Cardiac septum (tissue), 1 donor: ENCODE measurements around the gene IGFBPL1. TPM values are rescaled to one million over a fixed set of nuclear protein-coding genes. Genes with fewer than 3 reads are reported as not detected.
"Not testable (repeated sequence)": the region's sequence is repeated elsewhere in the genome, so short reads cannot be mapped to it uniquely, and the experiment has no call there.

Experiments used
- DNase-seq: peaks from one replicate; pipeline ENCODE4 v3.0.0-alpha.2; 2020; ENCODE audit warnings: low spot score
- intact Hi-C: fragments of 100-400 bp; cut with DNase I; formaldehyde crosslinking; loops from one replicate; pipeline ENCODE4 v1.14.0; 2022
- long read RNA-seq: library from polyadenylated mRNA; unstranded; transcript quantifications from one replicate; pipeline ENCODE4 v2.0.0, GENCODE V29; 2021
- total RNA-seq: library from RNA; stranded (reverse); fragmentation: NEBNext Ultra II Directional; extraction: Animal tissue kit (Norgen Biotek cat#: 25700); gene quantifications from one replicate; pipeline ENCODE4 v1.2.1, GENCODE V29; 2021
- donor health status: DM: no; HTN: no; CAD: no.

IGFBPL1 gene, protein sequence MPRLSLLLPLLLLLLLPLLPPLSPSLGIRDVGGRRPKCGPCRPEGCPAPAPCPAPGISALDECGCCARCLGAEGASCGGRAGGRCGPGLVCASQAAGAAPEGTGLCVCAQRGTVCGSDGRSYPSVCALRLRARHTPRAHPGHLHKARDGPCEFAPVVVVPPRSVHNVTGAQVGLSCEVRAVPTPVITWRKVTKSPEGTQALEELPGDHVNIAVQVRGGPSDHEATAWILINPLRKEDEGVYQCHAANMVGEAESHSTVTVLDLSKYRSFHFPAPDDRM
- 0.30 TPM for total RNA-seq
- long read RNA-seq: 0 reads

DNA sequence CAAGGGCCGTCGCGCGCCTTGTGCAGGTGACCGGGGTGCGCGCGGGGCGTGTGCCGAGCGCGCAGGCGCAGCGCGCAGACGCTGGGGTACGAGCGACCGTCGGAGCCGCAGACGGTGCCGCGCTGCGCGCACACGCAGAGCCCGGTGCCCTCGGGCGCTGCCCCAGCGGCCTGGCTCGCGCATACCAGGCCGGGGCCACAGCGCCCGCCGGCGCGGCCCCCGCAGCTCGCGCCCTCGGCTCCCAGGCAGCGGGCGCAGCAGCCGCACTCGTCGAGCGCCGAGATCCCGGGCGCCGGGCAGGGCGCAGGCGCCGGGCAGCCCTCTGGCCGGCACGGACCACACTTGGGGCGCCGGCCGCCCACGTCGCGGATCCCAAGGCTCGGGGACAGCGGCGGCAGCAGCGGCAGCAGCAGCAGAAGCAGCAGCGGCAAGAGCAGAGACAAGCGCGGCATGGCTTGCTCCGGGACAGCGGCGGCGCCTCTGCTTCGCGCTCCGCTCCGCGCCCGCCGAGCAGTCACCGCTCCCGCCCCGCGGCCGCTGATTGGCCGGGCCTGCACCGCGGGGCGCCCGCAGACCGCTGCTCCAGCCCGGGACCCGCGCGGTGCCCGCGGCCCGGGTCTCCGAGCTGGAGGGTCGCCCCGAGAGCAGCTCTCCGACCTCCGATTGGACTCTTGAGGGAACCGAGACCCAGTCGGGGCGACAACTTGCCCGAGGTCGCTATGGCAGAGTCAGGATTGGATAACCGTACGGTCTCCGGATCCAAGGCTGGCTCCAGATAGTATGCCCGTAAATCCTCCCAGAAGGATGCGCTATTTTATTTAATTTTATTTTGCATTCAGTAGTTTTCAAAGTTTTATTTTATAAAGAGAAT is at the start of gene IGFBPL1:
Gene IGFBPL1 (minus strand): TSS at position 482 of the 871 bp plus-strand sequence. CDS start 30 bp downstream, at position 452.
- DNase-seq: peak; percentile 5
- intact Hi-C loops: no loop called here

DNA sequence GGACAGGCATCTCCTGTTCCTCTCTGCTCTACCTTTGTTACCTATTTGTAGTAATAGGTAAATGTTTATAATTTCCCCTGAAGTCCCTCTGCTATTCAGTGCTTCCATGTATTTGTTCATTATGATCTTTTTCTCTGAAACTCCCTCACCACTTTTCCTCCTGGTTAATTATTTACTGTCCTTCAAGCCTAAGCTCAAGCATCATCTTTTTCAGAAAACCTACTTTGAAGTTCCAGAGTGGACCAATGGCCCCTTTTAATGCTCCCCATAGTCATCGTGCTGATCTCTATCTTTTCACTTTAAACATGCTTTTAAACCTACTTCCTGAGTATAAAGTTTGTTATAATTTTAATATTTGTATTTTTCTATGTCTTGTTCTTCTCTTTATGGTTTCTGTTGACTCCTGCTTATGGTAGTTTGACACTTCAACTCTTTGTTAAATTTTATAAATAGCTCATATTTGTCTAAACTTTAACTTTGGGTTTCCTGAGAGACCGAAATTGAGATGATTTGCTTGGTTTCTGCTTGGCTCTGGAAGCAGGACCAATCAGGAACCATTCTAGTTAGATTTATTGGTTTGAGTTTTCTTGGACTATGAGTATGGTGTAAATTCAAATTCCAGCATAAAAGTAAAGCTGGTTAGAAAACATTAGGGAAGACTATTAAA is 48.5 kb upstream of the IGFBPL1 start:
- intact Hi-C loops, DNase-seq: not testable (repeated sequence)

DNA sequence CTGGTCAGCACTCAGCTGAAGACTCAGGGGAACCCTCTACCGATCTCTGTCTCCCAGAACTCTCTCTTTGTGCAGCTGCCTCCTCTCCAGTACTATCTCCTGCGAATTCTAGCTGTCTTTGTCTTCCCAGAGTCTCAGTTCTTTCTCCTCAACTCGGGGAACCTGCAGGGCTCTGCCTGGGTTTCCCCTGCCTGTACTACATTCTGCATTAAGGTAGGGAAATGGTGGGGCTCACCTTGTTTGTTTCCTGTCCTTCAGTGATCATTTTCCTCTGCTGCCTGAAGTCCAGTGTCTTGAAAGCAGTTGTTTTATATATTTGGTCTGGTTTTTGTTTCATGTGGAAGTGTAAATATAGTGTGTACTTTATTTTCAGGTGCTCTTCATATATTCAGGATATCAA is 43.1 kb upstream of the IGFBPL1 start:
- no peak for DNase-seq
- intact Hi-C loops: no loop called here

DNA sequence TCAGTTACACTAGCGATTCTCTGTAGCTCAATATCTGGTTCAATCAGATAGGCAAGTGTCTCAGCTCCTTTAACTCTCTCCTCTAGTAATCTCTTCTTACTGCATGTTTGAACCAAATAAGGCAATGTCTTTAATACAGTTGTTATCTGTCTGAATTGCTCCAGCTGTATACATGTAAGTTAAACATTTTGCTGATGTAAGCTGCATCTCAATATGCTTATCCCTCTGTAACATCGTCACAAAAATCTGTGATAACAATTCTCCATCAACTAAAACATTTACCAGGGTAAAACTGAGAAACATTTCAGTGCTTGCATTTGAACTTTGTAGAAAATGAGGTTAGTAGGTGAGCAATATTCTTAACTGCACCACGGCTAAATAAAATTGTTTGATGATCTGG is 29.6 kb upstream of the IGFBPL1 start:
- intact Hi-C loops: no loop called here

DNA sequence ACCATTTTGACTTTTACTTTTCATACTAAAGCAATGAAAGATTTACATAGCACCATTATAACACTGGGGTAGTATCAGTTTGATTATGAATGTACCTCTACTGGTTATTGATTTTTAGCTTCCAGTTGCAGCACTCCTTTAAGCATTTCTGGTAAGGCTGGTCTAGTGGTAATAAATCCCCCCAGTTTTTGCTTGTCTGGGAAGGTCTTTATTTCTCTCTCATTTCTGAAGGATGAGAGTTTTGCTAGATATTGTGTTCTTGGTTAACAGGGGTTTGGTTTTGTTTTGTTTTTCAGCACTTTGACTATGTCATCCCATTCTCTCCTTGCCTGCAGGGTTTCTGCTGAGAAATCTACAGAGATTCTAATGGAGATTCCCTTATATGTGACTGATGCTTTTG is 26.9 kb upstream of the IGFBPL1 start:
- intact Hi-C loops: no loop called here

More for the DNA sequence above, 29.6 kb upstream of the IGFBPL1 start:
- DNase-seq: no peak

DNA sequence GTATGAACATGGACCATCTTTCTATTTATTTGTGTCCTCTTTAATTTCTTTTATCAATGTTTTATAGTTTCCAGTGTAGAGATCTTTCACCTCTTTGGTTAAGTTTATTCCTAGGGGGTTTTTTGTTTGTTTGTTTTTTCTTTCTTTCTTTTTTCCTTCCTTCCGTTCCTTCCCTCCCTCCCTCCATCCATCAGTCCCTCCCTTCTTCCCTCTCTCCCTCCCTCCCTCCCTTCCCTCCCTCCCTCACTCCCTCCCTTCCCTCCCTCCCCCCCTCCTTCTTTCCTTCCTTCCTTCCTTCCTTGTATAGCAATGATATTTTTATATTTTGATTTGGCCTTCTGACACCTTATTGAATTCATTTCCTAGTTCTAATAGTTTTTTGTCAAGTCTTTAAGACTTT is 23.4 kb upstream of the IGFBPL1 start:
- no peak for DNase-seq
- intact Hi-C loops: no loop called here

More for the DNA sequence above, 26.9 kb upstream of the IGFBPL1 start:
- no peak for DNase-seq

DNA sequence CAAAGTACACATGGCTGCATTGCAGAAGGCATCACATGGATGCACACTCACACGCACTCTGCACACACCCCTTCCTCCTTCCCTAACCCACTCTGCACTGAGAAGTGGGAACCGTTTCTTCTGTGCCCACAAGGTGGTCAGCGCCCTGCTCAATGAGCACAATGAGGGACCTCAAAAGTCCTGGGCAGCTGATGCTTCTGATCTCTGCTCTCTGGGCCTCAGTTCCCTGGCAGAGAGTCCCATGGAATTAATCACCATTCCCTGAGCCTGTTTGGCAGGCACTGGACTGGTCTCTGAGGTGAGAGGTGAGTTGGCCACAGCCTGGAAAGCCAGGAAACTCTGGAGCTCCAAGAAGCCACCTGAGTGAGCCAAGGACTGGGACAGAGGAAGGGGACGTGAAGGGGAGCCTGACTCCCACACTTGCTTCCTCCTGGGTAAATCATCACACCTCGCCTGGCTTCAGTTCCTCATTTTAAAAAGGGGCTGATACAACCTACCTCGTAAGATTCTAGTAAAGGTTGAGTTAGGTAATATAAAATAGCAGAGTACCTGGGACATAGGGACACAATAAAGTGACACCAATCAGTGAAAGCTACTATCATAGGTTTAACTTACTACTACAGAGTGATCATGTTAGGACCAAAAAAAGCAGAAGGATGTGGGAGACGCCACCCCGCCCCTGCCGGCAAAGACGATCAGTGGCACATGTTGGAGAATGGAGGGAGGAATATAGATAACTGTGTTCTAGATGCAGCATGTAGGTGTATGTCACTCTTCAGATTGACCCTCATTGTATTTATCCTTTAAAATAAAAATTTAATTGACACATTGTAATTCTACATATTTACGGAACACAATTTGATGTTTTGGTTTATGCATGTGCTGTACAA is 21.1 kb upstream of the IGFBPL1 start:
- intact Hi-C loops: no loop called here
- no peak for DNase-seq

DNA sequence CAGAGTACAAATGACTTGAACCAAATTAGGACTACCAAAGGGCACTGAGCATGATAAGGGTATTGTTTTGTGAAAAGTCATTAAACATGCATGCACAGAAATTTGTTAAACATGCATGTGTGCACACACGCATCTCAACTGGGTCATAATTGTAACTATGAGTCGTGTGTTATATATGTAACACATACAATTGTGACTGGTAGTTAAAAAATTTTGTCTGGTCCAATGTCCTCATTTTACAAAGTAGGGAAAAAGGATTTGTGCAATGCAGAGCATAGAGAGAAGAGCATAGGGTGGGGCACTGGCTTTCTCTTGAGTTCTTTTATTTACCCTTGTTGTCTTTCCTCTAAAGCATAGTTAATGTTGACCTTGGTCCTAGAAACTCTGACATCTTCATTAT is 19.3 kb upstream of the IGFBPL1 start:
- no peak for DNase-seq
- intact Hi-C loops: no loop called here

DNA sequence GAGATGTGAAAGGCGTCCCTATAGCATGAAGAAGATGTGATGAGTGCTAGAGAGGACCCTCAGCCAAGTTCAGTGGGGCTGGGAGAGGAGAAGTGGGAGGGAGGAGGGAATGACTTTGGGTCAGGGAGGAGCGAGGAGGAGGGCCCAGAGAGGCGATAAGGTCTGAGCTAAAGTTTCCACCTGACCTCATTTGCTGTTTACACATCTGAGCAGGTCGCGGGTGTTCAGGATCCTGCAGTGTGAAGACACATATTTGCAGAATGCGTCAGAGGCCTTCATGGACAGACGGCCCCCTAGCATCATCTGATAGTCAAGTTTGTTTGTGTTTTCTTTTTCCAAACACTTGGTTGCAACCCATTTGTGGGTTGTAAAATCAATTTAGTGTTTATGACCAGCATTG is 18.9 kb upstream of the IGFBPL1 start:
- no peak for DNase-seq
- intact Hi-C loops: no loop called here

DNA sequence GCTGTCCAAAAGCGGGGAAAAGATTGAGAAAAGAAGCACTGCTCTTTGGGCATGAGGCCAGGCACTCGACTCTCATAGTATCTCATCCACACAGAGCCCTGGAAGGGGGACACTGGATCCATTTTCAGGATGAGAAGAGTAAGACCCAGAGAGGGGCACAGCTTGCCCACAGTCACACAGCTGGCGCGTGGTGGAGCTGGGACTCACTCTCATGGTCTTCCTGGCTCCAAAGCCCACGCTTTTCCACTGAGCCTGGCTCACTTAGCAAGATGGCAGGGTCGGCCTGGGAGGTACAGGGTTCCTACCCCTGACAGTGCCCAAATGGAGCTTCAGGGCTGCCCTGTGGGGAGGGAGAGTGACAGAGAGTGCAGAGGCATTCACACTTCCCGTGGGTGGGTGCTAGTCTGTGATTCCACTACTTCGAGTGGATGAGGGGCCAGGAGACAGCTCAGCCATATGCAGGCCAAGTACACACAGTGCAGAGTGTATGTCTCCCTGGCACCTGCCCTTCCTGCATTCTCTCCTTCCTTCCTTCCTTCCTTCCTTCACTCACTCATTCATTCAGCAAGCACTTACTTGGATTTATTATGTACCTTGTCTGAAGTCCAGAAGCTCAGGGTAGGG is 18.3 kb upstream of the IGFBPL1 start:
- intact Hi-C loops: no loop called here
- DNase-seq: no peak

DNA sequence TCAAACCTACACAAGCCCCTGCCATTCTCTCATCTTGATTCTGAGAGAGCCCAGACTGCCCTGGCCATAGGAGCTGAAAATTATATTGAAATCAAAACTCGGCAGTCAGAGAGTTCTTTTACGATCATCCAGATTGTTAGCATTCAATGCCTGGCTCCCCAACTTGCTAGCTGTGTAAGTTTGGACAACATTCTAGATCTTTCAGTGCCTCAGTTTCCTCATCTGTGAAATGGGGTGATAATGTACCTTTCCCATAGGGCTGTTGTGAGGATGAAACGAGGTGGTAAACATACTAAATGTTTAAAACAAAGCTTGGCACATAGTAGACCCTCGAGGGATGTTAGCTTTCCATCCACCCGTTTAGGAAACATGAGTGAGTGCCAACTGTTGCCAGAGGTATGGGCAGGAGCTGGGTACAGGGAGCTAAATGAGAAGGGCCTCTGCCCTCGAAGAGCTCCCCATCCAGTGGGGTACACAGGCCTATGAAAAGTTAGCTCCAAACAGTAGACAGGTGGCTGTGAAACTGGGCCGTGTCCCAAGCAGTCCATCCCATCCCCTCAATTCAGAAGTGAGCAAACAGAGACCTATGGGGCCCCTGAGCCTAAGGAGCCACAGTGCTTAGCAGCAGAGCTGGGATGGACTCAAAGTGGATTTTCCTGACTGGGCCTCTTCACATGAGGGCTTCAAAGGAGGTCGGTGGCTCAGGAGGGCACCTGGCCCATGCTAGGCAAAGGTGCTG is 17.3 kb upstream of the IGFBPL1 start:
- intact Hi-C loops: no loop called here
- DNase-seq: no peak

DNA sequence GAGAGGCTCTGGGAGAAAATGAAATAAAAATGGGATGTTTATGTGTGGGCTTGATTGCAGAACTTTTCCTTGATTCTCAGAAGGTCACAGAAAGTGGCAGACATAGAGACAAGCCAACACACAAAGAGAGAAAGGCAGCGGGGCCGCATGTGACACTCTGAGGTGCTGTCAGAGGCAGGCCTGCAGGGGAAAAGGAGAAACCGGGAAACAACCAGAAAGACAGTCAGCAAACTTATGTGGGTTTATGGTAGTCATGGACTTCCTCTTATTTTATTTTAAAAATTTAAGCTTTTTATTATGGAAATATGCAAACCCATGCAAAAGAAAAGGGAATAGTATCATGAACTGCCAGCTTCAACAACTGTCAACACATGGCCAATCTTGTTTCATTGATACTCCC is 16.3 kb upstream of the IGFBPL1 start:
- no peak for DNase-seq
- intact Hi-C loops: no loop called here

DNA sequence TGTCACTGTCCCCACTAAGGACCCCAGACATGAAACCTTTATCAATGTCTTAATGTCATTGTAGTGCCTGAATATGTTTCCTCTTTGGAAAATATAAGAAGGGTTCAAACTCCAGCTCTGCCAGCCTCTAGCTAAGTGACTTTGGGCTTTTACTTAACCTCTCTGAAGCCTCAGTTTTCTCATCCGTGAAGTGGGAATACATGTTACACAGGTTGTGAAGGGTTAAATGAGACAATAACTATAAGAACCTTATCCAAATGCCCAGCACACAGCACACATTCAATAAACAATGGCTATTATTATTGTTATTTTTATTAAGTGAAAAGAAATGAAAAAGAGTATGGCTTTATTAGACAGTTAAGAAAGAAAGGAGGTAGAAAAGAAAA is 15.7 kb upstream of the IGFBPL1 start:
- intact Hi-C loops: no loop called here
- no peak for DNase-seq

DNA sequence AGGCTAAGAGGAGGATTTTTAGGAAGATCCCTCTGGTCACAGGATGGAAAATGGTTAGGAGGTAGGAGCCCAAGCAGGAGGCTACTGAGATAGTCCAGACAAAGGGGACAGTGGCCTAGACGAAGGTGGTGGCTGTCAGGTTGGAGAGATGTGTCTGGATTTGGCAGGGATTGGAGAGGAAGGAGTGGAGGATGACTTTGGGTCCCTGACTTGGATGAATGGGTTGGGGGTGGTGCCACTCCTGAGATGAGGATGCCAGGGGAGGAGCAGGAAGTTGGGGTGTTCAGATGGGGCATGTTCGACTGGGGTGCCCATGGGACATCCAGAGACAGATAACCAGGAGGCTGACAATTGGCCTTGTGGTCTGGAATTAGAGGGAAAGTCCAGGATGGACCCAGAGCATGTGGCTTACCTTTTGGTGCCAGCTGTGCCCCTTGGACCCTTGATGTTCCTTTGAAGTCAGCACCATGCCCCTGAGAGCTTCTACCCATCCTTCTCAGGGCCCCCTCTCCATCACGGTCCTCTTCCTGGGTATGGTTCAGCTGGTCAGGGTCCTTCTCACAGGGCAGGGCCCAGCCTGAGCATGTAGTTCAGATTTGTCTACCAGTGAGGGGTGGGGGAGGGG is 15.1 kb upstream of the IGFBPL1 start:
- intact Hi-C loops: no loop called here
- no peak for DNase-seq

DNA sequence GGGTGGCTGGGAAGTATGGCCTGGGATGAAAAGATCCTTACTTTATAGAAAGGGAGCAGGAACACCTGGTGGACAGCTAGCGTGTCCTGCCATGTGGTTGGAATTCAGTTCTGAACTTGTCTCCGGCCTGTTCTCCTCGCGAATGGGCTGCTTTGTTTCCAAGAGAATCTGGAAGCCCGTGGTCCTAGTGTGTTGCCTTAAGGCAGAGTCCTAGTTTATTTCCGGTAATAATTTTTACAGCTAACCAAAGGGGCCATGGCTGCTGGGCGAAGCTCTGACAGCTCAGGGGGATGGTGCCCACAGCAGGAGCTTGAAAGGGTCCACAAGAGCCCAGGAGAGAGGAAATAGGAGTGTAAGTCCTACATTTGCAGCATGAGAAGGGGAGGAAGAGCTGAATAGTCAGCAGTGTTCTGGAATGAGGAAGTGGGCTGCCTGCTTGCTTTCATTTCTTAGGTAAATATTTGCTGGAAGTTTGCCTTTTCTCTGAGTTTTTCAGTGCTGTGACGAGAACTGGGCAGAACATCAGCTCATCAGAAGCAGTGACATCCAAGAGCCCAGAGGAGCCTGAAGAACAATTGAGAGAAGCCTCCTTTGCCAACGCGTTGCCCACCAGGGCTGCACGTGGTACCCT is 13.1 kb upstream of the IGFBPL1 start:
- intact Hi-C loops: no loop called here
- DNase-seq: no peak

DNA sequence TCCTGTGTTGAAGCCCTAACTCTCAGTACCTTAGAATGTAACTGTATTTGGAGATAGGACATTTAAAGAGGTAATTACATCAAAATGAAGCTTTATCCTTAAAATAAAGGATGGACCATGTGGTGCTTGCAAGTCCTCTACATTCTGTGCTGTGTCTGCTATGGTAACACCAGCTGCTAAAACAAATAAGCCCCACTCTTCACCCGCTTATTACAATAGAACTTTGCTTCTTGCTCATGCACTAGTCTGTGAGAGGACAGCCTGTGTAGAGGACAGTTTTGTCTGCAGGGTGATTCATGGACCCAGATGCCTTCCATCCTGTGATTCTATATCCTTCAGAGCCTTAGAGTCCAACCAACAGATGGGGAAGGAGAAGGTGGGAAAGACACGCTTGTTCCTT is 12.5 kb upstream of the IGFBPL1 start:
- intact Hi-C loops: no loop called here
- no peak for DNase-seq

DNA sequence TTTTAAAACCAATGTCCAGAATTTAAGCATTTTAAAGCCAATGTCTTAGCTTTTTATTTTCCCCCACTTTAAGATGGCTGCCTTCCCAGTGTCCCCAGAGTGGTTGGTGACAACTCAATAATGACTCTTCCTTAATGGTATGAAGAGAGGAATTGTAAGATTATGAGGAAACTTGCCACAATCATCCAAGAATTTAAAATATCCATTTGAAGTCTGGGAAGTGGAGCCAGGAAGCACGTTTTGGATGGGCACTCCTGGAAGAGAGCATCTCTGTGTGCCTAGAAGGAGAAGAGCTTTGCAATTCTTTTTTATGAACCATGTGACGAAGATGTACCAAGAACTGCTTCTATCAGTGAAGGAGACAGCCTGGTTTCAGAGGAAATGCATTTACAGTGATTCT is 11.3 kb upstream of the IGFBPL1 start:
- DNase-seq: no peak
- intact Hi-C loops: no loop called here

DNA sequence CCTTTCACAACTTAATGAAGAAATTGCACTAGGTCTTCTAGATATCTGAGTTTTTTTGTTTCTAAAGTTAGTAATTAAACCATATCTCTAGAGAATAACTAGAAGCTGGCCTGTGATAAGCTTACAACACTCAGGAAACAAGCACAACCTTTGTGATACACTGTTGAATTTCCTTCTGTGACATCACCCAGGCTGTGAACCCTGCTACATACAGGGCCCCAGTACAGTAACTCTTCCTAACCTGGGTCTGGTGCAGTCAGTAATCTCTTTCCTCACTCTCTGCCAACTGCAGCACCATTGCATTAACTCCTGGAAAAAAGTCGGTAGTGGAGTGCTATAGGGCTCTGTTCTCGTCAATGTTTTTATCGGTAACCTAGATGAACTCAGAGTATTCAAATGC is 10.6 kb upstream of the IGFBPL1 start:
- intact Hi-C loops: no loop called here

More for the DNA sequence above, 10.6 kb upstream of the IGFBPL1 start:
- no peak for DNase-seq
